Ishikawa (cell line): Measurements from ENCODE around the gene SLC37A1.

Experiments used
- EGR1 ChIP-seq: IDR thresholded peaks from 2 replicates; pipeline ENCODE4 v1.6.1; 2012
- EP300 ChIP-seq: IDR thresholded peaks from 2 replicates; pipeline ENCODE4 v1.6.1; 2012; ENCODE audit warnings: borderline replicate concordance
- NFIC ChIP-seq: IDR thresholded peaks from 2 replicates; pipeline ENCODE4 v1.6.1; 2012
- RAD21 ChIP-seq: IDR thresholded peaks from 2 replicates; pipeline ENCODE4 v1.6.1; 2012; ENCODE audit warnings: low read depth
- TAF1 ChIP-seq: IDR thresholded peaks from 2 replicates; pipeline ENCODE4 v1.6.1; 2012; ENCODE audit warnings: low read depth, mild to moderate bottlenecking
- TCF12 ChIP-seq: IDR thresholded peaks from 2 replicates; pipeline ENCODE4 v1.6.1; 2012; ENCODE audit warnings: low read depth
- TEAD4 ChIP-seq: IDR thresholded peaks from 2 replicates; pipeline ENCODE4 v1.6.1; 2012
- YY1 ChIP-seq: IDR thresholded peaks from 2 replicates; pipeline ENCODE4 v1.6.1; 2012; ENCODE audit warnings: low read depth
- ZBTB7A ChIP-seq: IDR thresholded peaks from 2 replicates; pipeline ENCODE4 v1.6.1; 2012; ENCODE audit warnings: low read depth
- TF ChIP-seq, protein P1 (sequence below): IDR thresholded peaks from 2 replicates; pipeline ENCODE4 v1.6.1; 2012; ENCODE audit warnings: low read depth, mild to moderate bottlenecking
- TF ChIP-seq, protein P2 (sequence below): IDR thresholded peaks from 2 replicates; pipeline ENCODE4 v1.6.1; 2012

DNA sequence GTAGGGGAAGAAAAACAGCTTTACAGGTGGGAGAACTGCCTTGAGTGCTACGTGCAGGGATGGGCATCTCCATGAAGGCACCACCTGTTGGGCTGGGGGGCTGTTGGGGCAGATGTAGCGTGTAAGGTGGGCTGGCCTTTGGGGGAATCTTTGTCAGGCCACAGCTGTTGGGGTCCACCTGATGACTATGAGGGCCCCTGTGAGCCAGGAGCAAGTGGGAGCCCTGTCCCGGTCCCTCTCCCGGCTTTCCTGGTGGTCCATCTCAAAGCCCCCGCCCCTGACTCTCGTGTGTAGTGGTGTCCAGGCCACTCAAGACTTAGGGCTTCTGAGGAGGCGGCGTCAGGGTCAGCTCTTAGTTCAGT, 13.5 kb downstream of the SLC37A1 start:
- TF ChIP-seq RAD21 (no peak), EP300 (no peak), TEAD4 (no peak), TAF1 (no peak), YY1 (no peak), ZBTB7A (no peak), NFIC (no peak), EGR1 (no peak), TCF12 (no peak)
- TF ChIP-seq, protein P1, sequence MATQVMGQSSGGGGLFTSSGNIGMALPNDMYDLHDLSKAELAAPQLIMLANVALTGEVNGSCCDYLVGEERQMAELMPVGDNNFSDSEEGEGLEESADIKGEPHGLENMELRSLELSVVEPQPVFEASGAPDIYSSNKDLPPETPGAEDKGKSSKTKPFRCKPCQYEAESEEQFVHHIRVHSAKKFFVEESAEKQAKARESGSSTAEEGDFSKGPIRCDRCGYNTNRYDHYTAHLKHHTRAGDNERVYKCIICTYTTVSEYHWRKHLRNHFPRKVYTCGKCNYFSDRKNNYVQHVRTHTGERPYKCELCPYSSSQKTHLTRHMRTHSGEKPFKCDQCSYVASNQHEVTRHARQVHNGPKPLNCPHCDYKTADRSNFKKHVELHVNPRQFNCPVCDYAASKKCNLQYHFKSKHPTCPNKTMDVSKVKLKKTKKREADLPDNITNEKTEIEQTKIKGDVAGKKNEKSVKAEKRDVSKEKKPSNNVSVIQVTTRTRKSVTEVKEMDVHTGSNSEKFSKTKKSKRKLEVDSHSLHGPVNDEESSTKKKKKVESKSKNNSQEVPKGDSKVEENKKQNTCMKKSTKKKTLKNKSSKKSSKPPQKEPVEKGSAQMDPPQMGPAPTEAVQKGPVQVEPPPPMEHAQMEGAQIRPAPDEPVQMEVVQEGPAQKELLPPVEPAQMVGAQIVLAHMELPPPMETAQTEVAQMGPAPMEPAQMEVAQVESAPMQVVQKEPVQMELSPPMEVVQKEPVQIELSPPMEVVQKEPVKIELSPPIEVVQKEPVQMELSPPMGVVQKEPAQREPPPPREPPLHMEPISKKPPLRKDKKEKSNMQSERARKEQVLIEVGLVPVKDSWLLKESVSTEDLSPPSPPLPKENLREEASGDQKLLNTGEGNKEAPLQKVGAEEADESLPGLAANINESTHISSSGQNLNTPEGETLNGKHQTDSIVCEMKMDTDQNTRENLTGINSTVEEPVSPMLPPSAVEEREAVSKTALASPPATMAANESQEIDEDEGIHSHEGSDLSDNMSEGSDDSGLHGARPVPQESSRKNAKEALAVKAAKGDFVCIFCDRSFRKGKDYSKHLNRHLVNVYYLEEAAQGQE: no peak
- TF ChIP-seq, protein P2, sequence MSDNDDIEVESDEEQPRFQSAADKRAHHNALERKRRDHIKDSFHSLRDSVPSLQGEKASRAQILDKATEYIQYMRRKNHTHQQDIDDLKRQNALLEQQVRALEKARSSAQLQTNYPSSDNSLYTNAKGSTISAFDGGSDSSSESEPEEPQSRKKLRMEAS: no peak
